HG03378 (cell line): ENCODE results near the gene PRKCI.
"Not testable (repeated sequence)": the region's sequence is repeated elsewhere in the genome, so short reads cannot be mapped to it uniquely, and the experiment has no call there.

ENCODE experiments used
- ATAC-seq: cut with Tn5 transposase; IDR thresholded peaks from one replicate; pipeline ENCODE4 v1.9.1; 2021; ENCODE audit warnings: mild to moderate bottlenecking, moderate library complexity; ENCODE audit not compliant: unreplicated experiment

The PRKCI gene

DNA sequence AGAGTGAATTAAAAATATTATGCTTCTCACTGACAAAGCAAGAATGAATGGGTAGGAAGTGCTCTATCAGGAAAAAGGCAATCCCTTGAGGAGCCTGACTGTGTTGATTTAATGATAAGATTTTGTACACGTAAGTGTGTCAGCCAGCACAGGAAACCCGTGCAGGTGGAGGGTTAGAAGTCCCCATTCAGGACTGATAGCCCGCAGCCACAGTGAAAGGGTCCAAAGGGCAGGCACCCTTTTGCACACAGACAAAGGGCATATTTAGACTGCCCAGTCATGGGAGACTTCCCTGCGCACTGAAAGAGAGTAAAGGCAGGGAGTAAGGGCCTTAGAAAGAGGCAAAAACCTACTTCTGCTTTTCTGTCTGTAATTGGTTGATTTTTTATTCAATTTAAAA is 108.9 kb downstream of the PRKCI start:
- ATAC-seq, result no peak

DNA sequence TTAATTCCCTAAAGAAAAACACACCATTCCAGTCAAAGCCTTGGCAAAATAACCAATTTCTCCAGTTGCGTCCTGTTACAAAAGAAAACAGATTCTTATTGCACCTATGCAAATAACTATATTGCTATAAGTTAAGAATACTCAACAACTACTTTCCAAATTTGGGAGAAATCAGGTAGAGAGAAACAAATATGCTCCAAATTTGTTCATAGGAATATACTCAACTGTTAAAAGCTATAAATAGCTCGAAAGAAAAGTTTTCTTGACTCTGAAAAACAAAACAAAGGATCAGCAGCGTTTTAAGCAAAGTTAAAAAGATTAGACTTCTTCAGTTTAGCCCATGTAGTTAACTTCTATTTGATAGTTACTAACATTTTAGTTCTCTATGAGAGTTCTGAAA is 115.2 kb downstream of the PRKCI start:
- ATAC-seq, result no peak

- no peak for ATAC-seq
Observed at GRCh38 chr3:170338690-170339340, 116.6 kb downstream of the PRKCI start.

DNA sequence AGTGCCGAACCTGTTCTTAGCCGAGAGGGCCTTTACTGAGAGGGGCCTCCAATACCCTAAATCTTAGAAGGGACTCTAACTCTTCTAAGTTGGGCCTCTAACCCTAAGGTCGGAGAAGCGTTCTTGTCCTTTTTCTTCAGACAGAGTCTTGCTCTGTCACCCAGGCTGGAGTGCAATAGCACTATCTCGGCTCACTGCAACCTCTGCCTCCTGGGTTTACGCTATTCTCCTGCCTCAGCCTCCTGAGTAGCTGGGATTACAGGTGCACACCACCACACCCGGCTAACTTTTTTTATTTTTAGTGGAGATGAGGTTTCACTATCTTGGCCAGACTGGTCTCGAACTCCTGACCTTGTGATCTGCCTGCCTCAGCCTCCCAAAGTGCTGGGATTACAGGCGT is 120.0 kb downstream of the PRKCI start:
- ATAC-seq, result not testable (repeated sequence)

DNA sequence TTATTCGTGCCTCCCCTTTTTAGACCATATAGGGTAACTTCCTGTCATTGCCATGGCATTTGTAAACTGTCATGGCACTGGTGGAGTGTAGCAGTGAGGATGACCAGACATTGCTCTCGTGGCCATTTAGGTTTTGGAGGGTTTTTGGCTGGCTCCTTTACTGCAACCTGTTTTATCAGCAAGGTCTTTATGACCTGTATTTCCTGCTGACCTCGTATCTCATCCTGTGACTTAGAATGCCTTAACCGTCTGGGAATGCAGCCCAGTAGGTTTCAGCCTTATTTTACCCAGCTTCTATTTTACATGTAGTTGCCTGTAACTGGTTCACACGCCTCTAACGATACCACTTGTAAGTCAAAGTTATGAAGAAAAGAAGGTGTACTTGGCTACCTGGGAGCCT is 121.6 kb downstream of the PRKCI start:
- ATAC-seq, result not testable (repeated sequence)

- ATAC-seq, result no peak
Observed at GRCh38 chr3:170344971-170345370, 122.7 kb downstream of the PRKCI start.

DNA sequence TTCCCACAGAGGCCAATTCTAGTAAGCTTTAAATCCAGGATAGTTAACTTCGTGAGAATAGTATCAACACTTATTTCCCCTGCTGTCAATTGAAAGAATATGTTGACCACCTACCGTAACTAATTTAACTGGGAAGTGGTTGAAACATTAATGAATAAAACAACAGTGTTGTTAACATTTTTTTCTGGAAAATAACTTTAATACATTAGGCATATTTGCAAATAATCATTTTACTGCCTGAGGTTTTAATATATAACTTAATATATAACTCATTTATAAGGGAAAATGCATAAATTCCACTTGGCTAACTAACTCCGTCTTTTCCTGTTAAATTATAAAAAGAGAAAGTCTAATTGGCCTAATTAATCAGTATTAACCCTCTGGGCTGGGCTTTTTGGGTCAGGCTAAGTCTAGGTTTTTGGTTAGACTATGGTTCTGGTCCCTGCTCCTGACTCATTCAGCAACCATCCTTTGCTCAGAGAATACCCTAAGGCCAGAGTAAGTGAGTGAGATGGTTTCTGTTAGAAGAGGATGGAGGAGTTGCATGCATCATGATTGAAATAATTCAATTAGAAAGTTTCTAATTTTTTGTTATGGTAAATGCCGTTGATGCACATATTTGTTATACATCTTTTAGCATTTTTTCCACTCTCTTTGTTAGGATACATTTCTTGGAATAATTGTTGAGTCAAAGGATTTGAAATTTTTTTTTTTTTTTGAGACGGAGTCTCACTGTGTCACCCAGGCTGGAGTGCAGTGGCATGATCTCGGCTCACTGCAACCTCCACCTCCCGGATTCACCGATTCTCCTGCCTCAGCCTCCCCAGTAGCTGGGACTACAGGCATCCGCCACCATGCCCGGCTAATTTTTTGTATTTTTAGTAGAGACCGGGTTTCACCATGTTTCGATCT is 124.5 kb downstream of the PRKCI start:
- ATAC-seq, result peak; percentile 53

- peak; percentile 56 for ATAC-seq
Observed at GRCh38 chr3:170350515-170351413, 128.5 kb downstream of the PRKCI start.

- ATAC-seq, result peak; percentile 43
Observed at GRCh38 chr3:170352936-170353335, 130.7 kb downstream of the PRKCI start.

- ATAC-seq, result no peak
Observed at GRCh38 chr3:170353485-170353884, 131.3 kb downstream of the PRKCI start.

GRCh38 chr3:170354760-170355159 is 132.5 kb downstream of the PRKCI start:
- no peak for ATAC-seq
